GM18520 (cell line): ENCODE results near the gene CDCA5.
A peak's percentile ranks its signal among the peaks of the same experiment; 100 is the strongest.

Experiments
- ATAC-seq: cut with Tn5 transposase; IDR thresholded peaks from one replicate; pipeline ENCODE4 v1.9.1; 2021; ENCODE audit not compliant: unreplicated experiment

CDCA5 gene

GRCh38 chr11:65047581-65048422 lies 36.0 kb downstream of the CDCA5 start:
- no peak for ATAC-seq

GRCh38 chr11:65045728-65046127 lies 38.1 kb downstream of the CDCA5 start:
- ATAC-seq: no peak

GRCh38 chr11:65045061-65045460 lies 38.8 kb downstream of the CDCA5 start:
- no peak for ATAC-seq

GRCh38 chr11:65043881-65044501 lies 39.8 kb downstream of the CDCA5 start:
- ATAC-seq: no peak

GRCh38 chr11:65042891-65043290 lies 40.9 kb downstream of the CDCA5 start:
- ATAC-seq: no peak

- peak; percentile 80 for ATAC-seq
These were observed 42.8 kb downstream of the CDCA5 start, which contains the start of gene SAC3D1 for GRCh38 chr11:65040847-65041622. TSS of gene SAC3D1 (plus strand) at chr11:65041210. CDS start at chr11:65041293, 83 bp downstream.

- ATAC-seq: no peak
These were observed 43.4 kb downstream of the CDCA5 start for GRCh38 chr11:65040520-65040846.

- ATAC-seq: no peak
These were observed 46.9 kb downstream of the CDCA5 start for GRCh38 chr11:65036931-65037330.

GRCh38 chr11:65035579-65035978 lies 48.3 kb downstream of the CDCA5 start:
- no peak for ATAC-seq

- no peak for ATAC-seq
These were observed 49.4 kb downstream of the CDCA5 start for GRCh38 chr11:65034423-65034822.

GRCh38 chr11:65032216-65032615 lies 51.6 kb downstream of the CDCA5 start:
- no peak for ATAC-seq
